ENCODE results near the gene LCN6.
"Not testable (repeated sequence)": the region's sequence is repeated elsewhere in the genome, so short reads cannot be mapped to it uniquely, and the experiment has no call there.

The LCN6 gene

GRCh38 chr9:136748201-136748600, at the start of gene LCN6:
TSS of gene LCN6 (minus strand) at chr9:136748525. CDS start at chr9:136748483, 42 bp downstream.
- no peak for DNase-seq (ENCODE audit: low read depth in 3 of 3)

- DNase-seq (ENCODE audit: low read depth in 3 of 3) = not testable (repeated sequence)
Observed at GRCh38 chr9:136796775-136797347, 48.5 kb upstream of the LCN6 start.

GRCh38 chr9:136796238-136796774, 48.0 kb upstream of the LCN6 start, which contains the start of gene CCDC183:
TSS of gene CCDC183 (plus strand) at chr9:136796338. CDS start at chr9:136796398, 60 bp downstream.
- DNase-seq (ENCODE audit: low read depth in 3 of 3) = no peak

- DNase-seq (ENCODE audit: low read depth in 3 of 3) = no peak
Observed at GRCh38 chr9:136795000-136795348, 46.6 kb upstream of the LCN6 start.

GRCh38 chr9:136794281-136794999, 46.1 kb upstream of the LCN6 start:
- DNase-seq (ENCODE audit: low read depth in 3 of 3) = no peak

GRCh38 chr9:136793086-136793946, 45.0 kb upstream of the LCN6 start:
- no peak for DNase-seq (ENCODE audit: low read depth in 3 of 3)

- DNase-seq (ENCODE audit: low read depth in 3 of 3) = no peak
Observed at GRCh38 chr9:136792321-136793085, 44.2 kb upstream of the LCN6 start.

GRCh38 chr9:136791516-136792276, 43.4 kb upstream of the LCN6 start:
- DNase-seq (ENCODE audit: low read depth in 3 of 3) = peak; percentile 35 to 62 (median 57)

GRCh38 chr9:136790640-136791515, 42.6 kb upstream of the LCN6 start, which contains the start of gene TMEM141:
TSS of gene TMEM141 (plus strand) at chr9:136791344. CDS start at chr9:136791371, 27 bp downstream.
- peak; percentile 100 for DNase-seq (ENCODE audit: low read depth in 3 of 3)

- no peak for DNase-seq (ENCODE audit: low read depth in 3 of 3)
Observed at GRCh38 chr9:136789523-136789937, 41.2 kb upstream of the LCN6 start.

- not testable (repeated sequence) for DNase-seq (ENCODE audit: low read depth in 3 of 3)
Observed at GRCh38 chr9:136788644-136789522, 40.6 kb upstream of the LCN6 start.

GRCh38 chr9:136787690-136788400, 39.5 kb upstream of the LCN6 start:
- DNase-seq (ENCODE audit: low read depth in 3 of 3) = peak; percentile 53 to 65 (median 57)

- DNase-seq (ENCODE audit: low read depth in 3 of 3) = not testable (repeated sequence)
Observed at GRCh38 chr9:136786983-136787382, 38.7 kb upstream of the LCN6 start.

GRCh38 chr9:136786451-136786850, 38.1 kb upstream of the LCN6 start:
- DNase-seq (ENCODE audit: low read depth in 3 of 3) = no peak

GRCh38 chr9:136785565-136786355, 37.4 kb upstream of the LCN6 start:
- not testable (repeated sequence) for DNase-seq (ENCODE audit: low read depth in 3 of 3)

GRCh38 chr9:136784997-136785361, 36.7 kb upstream of the LCN6 start:
- no peak for DNase-seq (ENCODE audit: low read depth in 3 of 3)

Data from stimulated activated CD4-positive, alpha-beta T cell treated with anti-CD3 and anti-CD28 coated beads, TNF-alpha, amount 100 ng/mL, for 48 hours (primary cell).